Activated naive CD4-positive, alpha-beta T cell treated with anti-CD3 and anti-CD28 coated beads, Interleukin-2, amount 50 U/mL, for 16 hours (primary cell): ENCODE measurements around the gene GNA12.
A peak's percentile ranks its signal among the peaks of the same experiment; 100 is the strongest.
"Not testable (repeated sequence)": the region's sequence is repeated elsewhere in the genome, so short reads cannot be mapped to it uniquely, and the experiment has no call there.

Experiments used
- DNase-seq: peaks from one replicate; pipeline ENCODE4 v3.0.0-alpha.2; 2020

The GNA12 gene

DNA sequence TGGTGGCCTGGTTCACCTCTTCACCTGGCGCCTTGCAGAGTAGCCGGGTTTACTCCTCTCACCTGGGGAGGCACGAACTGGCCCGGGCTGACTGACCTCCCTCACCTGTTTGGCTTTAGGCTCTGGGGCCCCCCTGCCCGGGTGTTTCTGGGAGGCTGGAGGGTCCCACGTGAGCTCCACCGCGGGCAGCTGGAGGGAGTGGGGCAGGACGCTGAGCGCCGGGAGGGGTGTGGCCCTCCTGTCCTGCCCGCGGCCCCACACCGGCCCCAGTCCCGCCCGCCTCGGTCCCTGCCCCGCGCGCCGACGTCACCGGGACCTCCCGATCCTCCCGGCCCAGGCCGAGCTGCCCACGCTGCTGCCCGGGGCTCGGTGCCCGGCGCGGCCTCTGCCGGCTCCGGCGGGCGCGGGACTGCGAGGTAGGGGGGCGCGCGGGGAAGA lies 156.2 kb downstream of the GNA12 start, which contains the start of gene AMZ1:
AMZ1 (plus strand) TSS at position 322 of the 438 bp plus-strand sequence. CDS start 12,250 bp downstream, outside the sequence.
- DNase-seq: no peak

DNA sequence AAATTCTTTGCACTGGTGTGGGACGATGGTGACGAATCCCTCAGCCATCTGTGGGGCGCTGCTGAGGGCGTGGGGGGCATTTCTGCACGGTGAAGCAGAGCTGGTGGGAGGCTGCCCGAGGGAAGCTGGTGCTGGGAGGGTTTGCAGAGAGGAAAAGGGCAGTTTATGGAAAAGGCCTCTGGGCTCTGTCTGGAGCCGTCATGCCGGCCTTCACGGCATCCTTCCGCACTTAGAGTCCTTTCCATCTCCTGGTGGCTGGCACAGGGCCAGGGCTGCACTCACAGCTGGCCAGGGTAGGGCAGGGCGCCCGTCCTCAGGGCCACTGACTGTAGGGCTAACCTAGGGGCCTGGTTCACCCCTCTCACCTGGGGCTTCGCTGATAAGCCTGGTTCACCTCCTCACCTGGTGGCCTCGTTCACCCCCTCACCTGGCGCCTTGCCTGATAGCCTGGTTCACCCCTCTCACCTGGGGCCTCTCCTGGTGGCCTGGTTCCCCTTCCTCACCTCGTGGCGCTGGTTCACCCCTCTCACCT lies 156.7 kb downstream of the GNA12 start:
- no peak for DNase-seq

DNA sequence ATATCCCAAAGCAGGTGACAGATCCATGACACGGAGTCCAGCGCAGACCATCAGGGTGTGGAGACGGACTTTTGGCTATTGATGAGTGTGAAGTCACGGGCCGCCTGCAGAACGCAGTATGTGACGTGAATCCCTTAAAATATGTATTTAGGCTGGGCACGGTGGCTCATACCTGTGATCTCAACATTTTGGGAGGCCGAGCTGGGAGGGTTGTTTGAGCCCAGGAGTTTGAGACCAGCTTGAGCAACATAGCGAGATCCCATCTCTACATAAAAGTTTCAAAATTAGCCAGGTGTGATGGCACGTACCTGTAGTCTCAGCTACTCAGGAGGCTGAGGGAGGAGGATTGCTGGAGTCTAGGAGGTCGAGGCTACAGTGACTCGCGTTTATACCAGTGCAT lies 158.0 kb downstream of the GNA12 start:
- DNase-seq: no peak

DNA sequence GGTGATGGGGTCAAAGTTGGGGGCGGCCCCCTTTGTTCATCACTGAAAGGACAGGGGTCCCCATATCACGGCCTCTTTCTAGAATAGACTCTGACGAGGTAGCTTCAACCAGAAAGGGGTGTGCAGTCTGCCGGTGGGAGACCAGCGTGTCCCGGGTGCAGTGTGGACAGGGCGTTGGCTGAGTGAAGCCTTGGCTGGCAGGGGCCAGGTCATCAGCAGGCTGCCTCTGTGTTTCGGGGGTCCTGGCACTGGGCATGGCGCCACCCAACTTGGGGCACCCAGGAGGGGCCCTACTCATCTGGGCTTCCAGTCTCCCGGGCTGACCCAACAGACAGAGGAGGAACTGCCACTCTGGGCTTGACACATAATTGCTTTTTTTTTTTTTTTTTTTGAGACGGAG lies 159.6 kb downstream of the GNA12 start:
- DNase-seq: no peak

DNA sequence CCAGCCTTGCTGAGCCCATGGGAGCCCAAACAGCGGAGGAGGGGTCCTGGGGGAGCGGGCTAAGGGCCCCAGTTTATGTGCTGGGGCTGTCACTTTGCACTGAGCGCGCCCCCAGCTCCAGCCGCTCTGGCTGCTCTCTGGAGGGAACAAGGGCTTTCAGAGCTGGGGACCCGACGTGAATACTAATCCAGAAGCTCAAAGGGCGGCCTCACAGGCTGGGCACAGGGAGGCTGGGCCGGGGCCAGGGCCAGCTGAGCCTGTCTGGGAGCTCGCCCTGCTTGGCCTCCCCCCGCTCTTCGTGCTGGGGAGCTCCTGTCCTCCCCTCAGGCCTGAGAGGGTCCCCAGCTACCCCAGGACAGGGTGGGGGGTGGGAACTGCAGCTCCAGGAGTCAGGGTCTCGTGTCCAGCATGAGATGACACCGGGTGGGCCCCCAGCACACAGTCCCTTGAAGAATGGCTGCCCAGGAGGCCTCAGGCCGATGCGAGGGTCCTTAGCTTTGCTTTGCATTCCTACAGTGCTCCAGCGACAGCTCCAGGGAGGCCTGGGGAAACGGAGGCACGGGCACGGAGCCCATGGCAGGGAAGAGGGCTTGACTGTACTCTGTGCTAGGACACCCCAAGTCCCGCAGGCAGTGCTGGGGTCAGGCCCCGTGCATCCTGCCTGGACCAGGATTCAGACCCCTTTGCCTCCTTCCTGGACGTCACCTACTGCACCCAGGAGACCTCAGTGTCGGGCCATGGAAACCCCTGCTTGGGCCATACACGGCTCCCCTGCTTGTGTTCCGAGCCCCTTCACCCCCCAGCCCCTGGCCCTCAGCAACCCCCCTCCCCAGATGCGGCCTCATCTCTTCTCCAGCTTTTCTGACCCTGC lies 161.9 kb downstream of the GNA12 start:
- DNase-seq: no peak

DNA sequence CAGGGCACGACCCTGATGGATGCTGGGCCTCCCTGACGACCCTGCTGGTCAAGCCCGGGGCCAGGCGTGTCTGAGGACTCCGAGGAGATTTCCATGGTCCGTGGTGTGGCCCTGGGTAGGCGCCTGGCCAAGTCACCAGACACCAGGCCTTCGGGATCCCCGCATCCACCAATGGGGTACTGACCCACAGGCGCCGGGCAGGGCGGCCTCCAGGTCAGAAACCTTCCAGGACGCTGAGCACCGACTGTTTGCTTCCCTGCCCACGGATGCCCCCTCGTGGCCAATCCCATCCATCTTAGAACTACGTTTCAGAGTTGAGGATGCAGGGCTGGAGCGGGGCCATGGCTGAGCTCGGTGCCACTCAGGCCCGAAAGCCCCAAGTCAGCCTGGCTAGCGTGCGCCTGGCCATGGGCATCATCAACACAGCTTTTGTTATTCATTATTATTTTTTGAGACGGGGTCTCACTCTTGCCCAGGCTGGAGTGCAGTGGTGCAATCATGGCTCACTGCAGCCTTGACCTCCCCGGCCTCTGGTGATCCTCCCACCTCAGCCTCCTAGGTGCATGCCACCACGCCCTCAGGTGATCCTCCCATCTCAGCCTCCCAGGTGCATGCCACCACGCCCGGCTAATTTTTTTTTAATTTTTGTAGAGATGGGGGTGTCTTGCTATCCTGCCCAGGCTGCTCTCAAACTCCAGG lies 163.2 kb downstream of the GNA12 start:
- peak; percentile 52 for DNase-seq

DNA sequence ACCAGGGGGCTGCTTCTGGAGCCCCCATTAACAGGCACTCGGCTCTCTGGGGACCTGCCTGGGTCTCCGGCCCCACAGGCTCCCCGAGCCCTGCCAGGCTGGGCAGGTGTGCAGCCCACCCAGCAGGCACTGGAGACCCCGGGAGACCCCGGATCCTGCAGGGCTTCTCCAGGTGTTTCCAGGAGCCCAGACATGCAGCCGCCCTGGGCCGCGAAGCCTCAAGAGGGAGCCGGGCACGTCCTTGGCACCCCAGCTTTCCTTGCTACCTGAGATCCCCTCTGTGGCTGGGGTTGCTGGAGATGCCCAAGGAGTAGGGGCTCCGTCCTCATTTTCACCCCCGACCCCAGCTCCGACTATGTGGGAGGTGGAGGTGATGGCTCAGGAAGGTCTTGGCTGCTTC lies 163.9 kb downstream of the GNA12 start:
- DNase-seq: no peak

DNA sequence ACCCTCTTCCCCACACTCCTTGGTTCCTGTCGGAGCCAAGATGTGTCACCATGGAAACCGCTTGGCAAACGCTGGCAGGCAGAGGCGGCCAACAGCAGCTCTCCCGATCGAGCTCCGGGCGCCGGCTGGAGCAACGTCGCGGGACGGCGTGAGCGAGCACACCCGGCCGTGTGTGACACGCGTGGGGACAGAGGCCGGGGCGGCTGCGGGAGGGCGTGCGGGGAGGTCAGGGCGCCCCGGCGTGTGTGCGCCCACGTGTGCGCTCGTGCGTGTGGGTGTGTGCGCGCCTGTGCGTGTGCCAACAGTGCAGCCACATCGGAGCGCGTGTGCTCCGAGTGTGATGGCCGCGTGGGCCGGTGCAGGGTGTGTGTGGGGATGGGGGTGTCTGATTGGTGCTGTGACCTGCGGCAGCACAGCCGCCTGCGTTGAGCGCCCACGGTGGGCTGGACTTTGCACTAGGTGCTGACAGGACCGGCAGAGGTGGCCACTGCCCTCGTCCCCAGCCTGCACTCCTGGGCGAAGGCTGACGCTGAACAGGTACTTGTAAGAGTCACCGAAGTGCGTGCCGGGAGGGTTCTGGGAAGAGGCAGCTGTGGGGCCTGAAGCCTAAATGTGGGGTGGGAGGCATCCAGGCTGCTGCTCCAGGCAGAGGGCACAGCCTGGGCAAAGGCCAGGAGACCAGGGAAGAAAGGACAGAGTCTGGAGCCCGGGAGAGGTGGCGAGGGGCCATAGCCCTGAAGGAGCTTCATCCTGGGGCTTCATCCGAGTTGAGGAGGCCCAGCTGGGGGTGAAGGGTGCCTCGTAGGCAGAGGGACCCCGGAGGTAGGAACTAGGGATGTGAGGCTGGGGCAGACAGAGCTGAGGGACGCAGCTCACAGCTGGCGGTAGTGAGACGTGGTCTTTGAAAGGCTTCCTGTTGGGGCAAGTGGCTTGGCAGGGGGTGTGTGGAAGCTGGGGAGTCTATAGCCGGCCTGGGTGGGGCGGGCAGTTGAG lies 164.7 kb downstream of the GNA12 start:
- DNase-seq: not testable (repeated sequence)

DNA sequence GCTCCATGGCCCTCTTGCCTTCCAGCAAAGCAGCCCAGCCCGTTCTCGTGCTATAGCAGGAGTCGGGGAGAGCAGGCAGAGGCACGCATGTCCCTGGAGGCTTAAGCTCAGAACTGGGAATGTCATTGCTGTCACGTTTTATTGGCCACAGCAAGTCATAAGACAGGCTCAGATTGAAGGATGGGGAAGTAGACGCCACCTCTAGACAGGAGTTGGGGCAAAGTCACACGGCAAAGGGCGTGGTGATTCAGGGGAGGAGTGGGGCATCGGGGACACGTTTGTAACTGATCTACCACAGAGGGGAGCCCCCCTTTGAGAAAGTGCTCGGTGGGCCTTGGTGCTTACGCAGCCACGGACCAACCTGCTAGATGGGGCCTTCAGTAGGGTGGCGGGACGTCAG lies 165.7 kb downstream of the GNA12 start:
- DNase-seq: not testable (repeated sequence)
